B cell (primary cell): ENCODE results near the gene WASL. TPM values are rescaled to one million over a fixed set of nuclear protein-coding genes. Genes with fewer than 3 reads are reported as not detected.

Experiments
- ATAC-seq: fragments of 200-7000 bp; cut with Tn5 transposase; one replicate; pipeline ENCODE4 v1.10.0; 2021; ENCODE audit warnings: low read depth, mild to moderate bottlenecking, moderate number of reproducible peaks, moderate library complexity
- CTCF ChIA-PET: fragments of 350-600 bp; sonication (Branson Sonifier 250); formaldehyde crosslinking; loops from one replicate; lab custom pipeline; 2021; ENCODE audit warnings: antibody characterized with exemption, inconsistent platforms; lab: Charles Lee
- POLR2A ChIA-PET: fragments of 350-600 bp; sonication (Branson Sonifier 250); formaldehyde crosslinking; loops from one replicate; lab custom pipeline; 2021; ENCODE audit warnings: antibody characterized with exemption; lab: Charles Lee
- DNase-seq: peaks from one replicate; pipeline ENCODE4 v3.0.0; 2013
- H2AFZ ChIP-seq: 2 replicates; pipeline ENCODE4 v1.6.1; 2012; ENCODE audit warnings: mild to moderate bottlenecking, low read depth, low read length; ENCODE audit not compliant: insufficient read depth, poor library complexity, severe bottlenecking
- H3K27ac ChIP-seq, 2 donors: 1 replicate in 1 of 2; 2 replicates in 1 of 2; pipeline ENCODE4 v1.5.1; 2012 to 2013; ENCODE audit warnings: low read length in 2 of 2, mild to moderate bottlenecking in 2 of 2, moderate library complexity in 1 of 2
- H3K27me3 ChIP-seq, 4 experiments: fragments of 200-600 bp in 1 of 4; sonication (generic) in 1 of 4; replicated peaks in 1 of 4; 1 replicate in 2 of 4; 2 replicates in 2 of 4; pipeline versions ENCODE4 v1.6.1 to v1.7.0; 2013 to 2016; ENCODE audit warnings: low read length in 3 of 4, mild to moderate bottlenecking in 2 of 4, mixed read lengths in 1 of 4, moderate library complexity in 1 of 4; ENCODE audit not compliant: insufficient read depth in 4 of 4, control insufficient read depth in 3 of 4; ENCODE audit errors: control extremely low read depth in 1 of 4
- H3K36me3 ChIP-seq, 2 experiments: replicated peaks in 1 of 2; 1 replicate in 1 of 2; 2 replicates in 1 of 2; pipeline versions ENCODE4 v1.6.1 to v1.7.1; 2013; ENCODE audit warnings: low read length in 1 of 2; ENCODE audit not compliant: insufficient read depth in 2 of 2, control insufficient read depth in 1 of 2; ENCODE audit errors: control extremely low read depth in 1 of 2, extremely low read depth in 1 of 2
- H3K4me1 ChIP-seq, 2 donors: fragments of 200-600 bp in 1 of 2; sonication (generic) in 1 of 2; 1 replicate in 1 of 2; 2 replicates in 1 of 2; pipeline versions ENCODE4 v1.5.1 to v1.6.1; 2013 to 2017; ENCODE audit warnings: low read length in 2 of 2; ENCODE audit not compliant: control insufficient read depth in 2 of 2, insufficient read depth in 2 of 2
- H3K4me2 ChIP-seq: replicated peaks from 2 replicates; pipeline ENCODE3; 2012; ENCODE audit warnings: mild to moderate bottlenecking, low read depth, low read length; ENCODE audit not compliant: poor library complexity, severe bottlenecking
- H3K4me3 ChIP-seq, 5 experiments: fragments of 200-600 bp in 1 of 5; sonication (generic) in 1 of 5; 1 replicate in 3 of 5; 2 replicates in 2 of 5; pipeline versions ENCODE4 v1.5.1 to v1.7.0; 2011 to 2016; ENCODE audit warnings: low read length in 4 of 5, mild to moderate bottlenecking in 4 of 5, low read depth in 2 of 5, control low read depth in 1 of 5, moderate library complexity in 1 of 5; ENCODE audit not compliant: insufficient read depth in 1 of 5; ENCODE audit errors: control extremely low read depth in 1 of 5, extremely low read depth in 1 of 5
- H3K79me2 ChIP-seq: fragments of 200-600 bp; sonication (generic); one replicate; pipeline ENCODE4 v1.6.0; 2016; ENCODE audit warnings: low read length; ENCODE audit not compliant: control insufficient read depth, insufficient read depth
- H3K9ac ChIP-seq: fragments of 200-600 bp; sonication (generic); 2 replicates; pipeline ENCODE4 v1.6.1; 2017; ENCODE audit warnings: mild to moderate bottlenecking, low read length, moderate library complexity
- H3K9me3 ChIP-seq, 3 donors: one replicate each; pipeline versions ENCODE4 v1.6.1 to v1.7.1; 2013; ENCODE audit warnings: low read length in 2 of 3; ENCODE audit not compliant: control insufficient read depth in 2 of 3, insufficient read depth in 1 of 3; ENCODE audit errors: control extremely low read depth in 1 of 3
- H4K20me1 ChIP-seq: 2 replicates; pipeline ENCODE4 v1.6.0; 2012; ENCODE audit warnings: mild to moderate bottlenecking, low read length; ENCODE audit not compliant: insufficient read depth, control insufficient read depth, poor library complexity, severe bottlenecking
- H3K27ac Mint-ChIP-seq: one replicate; pipeline ENCODE4 v1.8.0; 2021; ENCODE audit warnings: mixed read lengths
- H3K27me3 Mint-ChIP-seq: one replicate; pipeline ENCODE4 v1.8.0; 2021; ENCODE audit warnings: mixed read lengths
- H3K4me1 Mint-ChIP-seq: one replicate; pipeline ENCODE4 v1.8.0; 2021; ENCODE audit warnings: mixed read lengths
- H3K4me3 Mint-ChIP-seq: one replicate; pipeline ENCODE4 v1.8.0; 2021; ENCODE audit warnings: mixed read lengths
- H3K9me3 Mint-ChIP-seq: one replicate; pipeline ENCODE4 v1.8.0; 2022; ENCODE audit warnings: mixed read lengths; ENCODE audit not compliant: insufficient read depth
- CTCF ChIP-seq: fragments of 200-600 bp; IDR thresholded peaks from one replicate; pipeline ENCODE4 v1.8.0; 2022; ENCODE audit warnings: antibody characterized with exemption, mild to moderate bottlenecking
- EZH2 ChIP-seq: IDR thresholded peaks from 2 replicates; pipeline ENCODE4 v1.6.1; 2012; ENCODE audit warnings: borderline replicate concordance, low read depth, mild to moderate bottlenecking, moderate library complexity, low read length; ENCODE audit not compliant: insufficient read depth, poor library complexity, severe bottlenecking
- WGBS: methylation state at CpG from one replicate; pipeline ENCODE4 v1.1.5; 2013; ENCODE audit warnings: missing lambda C conversion rate; ENCODE audit not compliant: insufficient coverage; 5-methylcytosine and 5-hydroxymethylcytosine counted together
- intact Hi-C: fragments of 100-400 bp; cut with micrococcal nuclease; formaldehyde crosslinking; loops from one replicate; pipeline ENCODE4 v1.10.0; 2022
- polyA plus RNA-seq: library from polyadenylated mRNA; depleted of rRNA; stranded (reverse); fragments of >200 nt; gene quantifications from 2 replicates; pipeline ENCODE4 v1.2.3, GENCODE V29; 2012
- total RNA-seq, 2 donors: library from RNA; stranded (reverse); fragments of 120-200 nt in 1 of 2; gene quantifications; 1 replicate in 1 of 2; 2 replicates in 1 of 2; pipeline versions ENCODE4 v1.2.3 to v1.2.4, GENCODE V29; 2013 to 2022

Gene WASL
- total and polyA plus RNA-seq, 2 donors (not counting 1 experiment from before 2014, with no cell fraction given): 1.8 to 10.4 TPM

- Histone ChIP-seq H3K79me2 (no peaks in the 10 kb centered on the region), H3K4me3 (no peak overlapping the region), H4K20me1 (no peaks in the 10 kb centered on the region), H3K36me3 (no peaks in the 10 kb centered on the region), H3K4me1 (no peaks in the 10 kb centered on the region), H3K27me3 (no peaks in the 10 kb centered on the region), H3K9me3 (no peaks in the 10 kb centered on the region), H2AFZ (no peak overlapping the region), H3K9ac (no peak overlapping the region), H3K27ac (no peak overlapping the region), H3K4me2 (no peak overlapping the region)
- ATAC-seq: no peak
- WGBS: 78% methylated on average over 1 of the region's 2 CpGs
- Mint-ChIP-seq H3K27me3 (no peaks in the 10 kb centered on the region), H3K4me1 (no peaks in the 10 kb centered on the region), H3K9me3 (no peaks in the 10 kb centered on the region), H3K4me3 (no peak overlapping the region), H3K27ac (no peak overlapping the region)
- TF ChIP-seq CTCF (no peak), EZH2 (no peak)
- POLR2A ChIA-PET: no interaction called here
- CTCF ChIA-PET: interaction anchor here (1.1 kb wide), 2 partner anchors 12 to 77 kb away, joined by 3 read pairs; no protein-coding TSS in a partner anchor
- no peak for DNase-seq
- intact Hi-C loops: no loop called here
Observed at GRCh38 chr7:123788584-123788983, 39.8 kb upstream of the WASL start.

GRCh38 chr7:123787220-123788007 is 38.6 kb upstream of the WASL start:
- ATAC-seq: no peak
- no peak overlapping the region for H3K27ac ChIP-seq
- 100% methylated on average over 1 of the region's 3 CpGs for WGBS

More at GRCh38 chr7:123787220-123788007, 38.6 kb upstream of the WASL start:
- Histone ChIP-seq H3K4me1 (no peaks in the 10 kb centered on the region), H3K27me3 (no peaks in the 10 kb centered on the region), H2AFZ (no peak overlapping the region), H3K79me2 (no peaks in the 10 kb centered on the region), H3K4me2 (no peak overlapping the region), H3K4me3 (no peak overlapping the region), H4K20me1 (no peaks in the 10 kb centered on the region), H3K36me3 (no peaks in the 10 kb centered on the region), H3K9ac (no peak overlapping the region), H3K9me3 (no peaks in the 10 kb centered on the region)
- Mint-ChIP-seq H3K4me3 (no peak overlapping the region), H3K9me3 (no peaks in the 10 kb centered on the region), H3K27ac (no peak overlapping the region), H3K4me1 (no peaks in the 10 kb centered on the region), H3K27me3 (peaks cover 2% of the 10 kb centered on the region)
- intact Hi-C loops: no loop called here
- ChIA-PET CTCF (interaction anchor here (1.0 to 1.1 kb wide), 2 partner anchors 12 to 78 kb away, joined by 3 read pairs; no protein-coding TSS in a partner anchor), POLR2A (no interaction called here)
- TF ChIP-seq EZH2 (no peak), CTCF (no peak)
- no peak for DNase-seq
